Kidney (tissue), 14 donors: Measurements from ENCODE around the gene SYT6. TPM values are rescaled to one million over a fixed set of nuclear protein-coding genes. Genes with fewer than 3 reads are reported as not detected.

Source experiments
- DNase-seq, 5 donors: peaks; one replicate each; pipeline ENCODE4 v3.0.0-alpha.2; 2013 to 2020
- FAIRE-seq: peaks from 2 replicates; lab custom pipeline; 2012; peaks lifted over from hg19 to GRCh38; lab: Jason Lieb, UNC
- H3K27ac ChIP-seq, 2 donors: one replicate each; pipeline ENCODE4 v1.7.0; 2013; ENCODE audit warnings: low read depth in 2 of 2, low read length in 2 of 2, inconsistent platforms in 1 of 2
- H3K27me3 ChIP-seq: one replicate; pipeline ENCODE4 v1.7.1; 2013; ENCODE audit warnings: low read length, inconsistent platforms; ENCODE audit not compliant: control insufficient read depth, insufficient read depth
- H3K36me3 ChIP-seq, 3 donors: one replicate each; pipeline versions ENCODE4 v1.7.0 to v1.7.1; 2013; ENCODE audit warnings: low read length in 3 of 3, control low read depth in 1 of 3, inconsistent platforms in 1 of 3; ENCODE audit not compliant: insufficient read depth in 3 of 3, control insufficient read depth in 2 of 3
- H3K4me1 ChIP-seq, 3 donors: one replicate each; pipeline versions ENCODE4 v1.7.0 to v1.7.1; 2013; ENCODE audit warnings: low read length in 3 of 3, inconsistent platforms in 1 of 3, low read depth in 1 of 3; ENCODE audit not compliant: control insufficient read depth in 2 of 3, insufficient read depth in 2 of 3
- H3K4me3 ChIP-seq, 3 donors: one replicate each; pipeline versions ENCODE4 v1.7.0 to v1.8.1; 2013; ENCODE audit warnings: low read length in 3 of 3, control low read depth in 1 of 3, inconsistent platforms in 1 of 3
- H3K9ac ChIP-seq, 3 donors: one replicate each; pipeline versions ENCODE4 v1.7.0 to v1.7.1; 2013; ENCODE audit warnings: low read length in 3 of 3, control low read depth in 1 of 3, inconsistent platforms in 1 of 3
- H3K9me3 ChIP-seq, 3 donors: one replicate each; pipeline versions ENCODE4 v1.7.0 to v1.7.1; 2013; ENCODE audit warnings: low read length in 3 of 3, control low read depth in 1 of 3, inconsistent platforms in 1 of 3; ENCODE audit not compliant: control insufficient read depth in 2 of 3, insufficient read depth in 1 of 3
- CTCF ChIP-seq: IDR thresholded peaks from 3 replicates; pipeline ENCODE4 v1.5.1; 2012; ENCODE audit warnings: mild to moderate bottlenecking, moderate library complexity, borderline replicate concordance; ENCODE audit not compliant: insufficient read depth; ENCODE audit errors: extremely low read depth
- intact Hi-C: fragments of 100-400 bp; cut with DNase I; formaldehyde crosslinking; loops from one replicate; pipeline ENCODE4 v1.11.1; 2022
- polyA plus RNA-seq: library from polyadenylated mRNA; stranded (reverse); fragments of 350-450 nt; fragmentation: Illumina TruSeq; extraction: RNeasy Lipid Tissue Mini Kit (QIAGEN cat#74804); gene quantifications from one replicate; pipeline ENCODE4 v1.2.3, GENCODE V29; 2014; ENCODE audit warnings: low read depth, low replicate concordance; ENCODE audit not compliant: insufficient read depth
- total RNA-seq: library from RNA; stranded (reverse); fragmentation: NEBNext Ultra II Directional; extraction: Animal tissue kit (Norgen Biotek cat#: 25700); gene quantifications from one replicate; pipeline ENCODE4 v1.2.1, GENCODE V29; 2021
- donor health status: control.
- donor health status: control.
- donor health status: control.
- donor health status: control.
- donor health status: control.
- donor health status: DM: yes; HTN: yes; CAD: no.
- donor health status: Normal renal cell carcinoma (clear cell type).

The SYT6 gene
- total and polyA plus RNA-seq, 2 donors from 2014 or later, result 0.06 to 1.7 TPM

GRCh38 chr1:114157275-114157660 lies 3.6 kb upstream of the SYT6 start:
- H3K4me1 ChIP-seq, result peaks cover 0 to 5% (median 0%) of the 10 kb centered on the region in 3 donors
- H3K27ac ChIP-seq, result no peak overlapping the region
- FAIRE-seq (no peak), DNase-seq (no peak)
- H3K9ac ChIP-seq, result no peak overlapping the region
- peaks cover 20% of the 10 kb centered on the region for H3K27me3 ChIP-seq
- intact Hi-C loops, result no loop called here
- H3K9me3 ChIP-seq, result no peaks in the 10 kb centered on the region
- no peak overlapping the region for H3K4me3 ChIP-seq
- H3K36me3 ChIP-seq, result no peaks in the 10 kb centered on the region
- no peak for TF ChIP-seq CTCF

GRCh38 chr1:114156538-114157274 lies 3.0 kb upstream of the SYT6 start:
- Histone ChIP-seq H3K36me3 (no peaks in the 10 kb centered on the region), H3K27me3 (peaks cover 22% of the 10 kb centered on the region), H3K9ac (no peak overlapping the region), H3K9me3 (no peaks in the 10 kb centered on the region), H3K4me3 (no peak overlapping the region), H3K27ac (no peak overlapping the region), H3K4me1 (peaks cover 0 to 11% (median 0%) of the 10 kb centered on the region in 3 donors)
- FAIRE-seq (no peak), DNase-seq (peak in 3 of 5 donors; percentile 21 to 34 (median 29))
- intact Hi-C loops, result no loop called here
- no peak for TF ChIP-seq CTCF

- no peak overlapping the region for H3K9ac ChIP-seq
- no peak for TF ChIP-seq CTCF
- peaks cover 0 to 13% (median 0%) of the 10 kb centered on the region in 3 donors for H3K4me1 ChIP-seq
- no peaks in the 10 kb centered on the region for H3K36me3 ChIP-seq
- intact Hi-C loops, result no loop called here
- no peak for DNase-seq
- H3K27ac ChIP-seq, result no peak overlapping the region
- no peaks in the 10 kb centered on the region for H3K9me3 ChIP-seq
- H3K4me3 ChIP-seq, result no peak overlapping the region
- no peak for FAIRE-seq
- H3K27me3 ChIP-seq, result peaks cover 30% of the 10 kb centered on the region
These were observed 2.0 kb upstream of the SYT6 start for GRCh38 chr1:114155706-114156105.
